Vagina (tissue), 2 donors: ENCODE data around the gene SERPINE2.

Experiments used
- CTCF ChIP-seq, 3 experiments: fragments of 450-650 bp in 2 of 3; fragments of 200-600 bp in 1 of 3; sonication (generic) in 1 of 3; IDR thresholded peaks; one replicate each; pipeline ENCODE4 v1.5.1; 2017 to 2019; ENCODE audit warnings: antibody characterized with exemption in 3 of 3, mild to moderate bottlenecking in 2 of 3, moderate library complexity in 2 of 3
- POLR2A ChIP-seq, 2 donors: fragments of 450-650 bp; IDR thresholded peaks; one replicate each; pipeline ENCODE4 v1.6.1; 2017; ENCODE audit warnings: antibody characterized with exemption in 2 of 2, mild to moderate bottlenecking in 2 of 2, moderate library complexity in 2 of 2
- POLR2AphosphoS5 ChIP-seq, 2 donors: sonication (generic); formaldehyde crosslinking; IDR thresholded peaks; one replicate each; pipeline ENCODE4 v1.9.0; 2017; ENCODE audit warnings: antibody characterized with exemption in 2 of 2, mild to moderate bottlenecking in 2 of 2, low read depth in 1 of 2; ENCODE audit not compliant: insufficient read depth in 1 of 2

- no peak for TF ChIP-seq CTCF (IDR thresholded peaks at IDR 0.05)
- TF ChIP-seq POLR2A (IDR thresholded peaks at IDR 0.05): no peak
- TF ChIP-seq POLR2AphosphoS5 (IDR thresholded peaks at IDR 0.05; ENCODE audit: insufficient read depth in 1 of 2, low read depth in 1 of 2): no peak
These were observed 30.1 kb upstream of the SERPINE2 start for GRCh38 chr2:224069172-224069571.
